Endodermal cell (in vitro differentiated cells): ENCODE results near the gene TSKU. TPM values are rescaled to one million over a fixed set of nuclear protein-coding genes. Genes with fewer than 3 reads are reported as not detected.

Experiments used
- DNase-seq: peaks from one replicate; pipeline ENCODE4 v3.0.0-alpha.2; 2017
- H3K27ac ChIP-seq: 2 replicates; pipeline ENCODE4 v1.5.1; 2013; ENCODE audit warnings: mild to moderate bottlenecking, low read depth, low read length, moderate library complexity
- H3K27me3 ChIP-seq: 2 replicates; pipeline ENCODE4 v1.6.1; 2013; ENCODE audit warnings: mild to moderate bottlenecking, low read length, moderate library complexity; ENCODE audit not compliant: insufficient read depth, control insufficient read depth, poor library complexity, severe bottlenecking
- H3K36me3 ChIP-seq: 2 replicates; pipeline ENCODE4 v1.7.0; 2013; ENCODE audit warnings: mild to moderate bottlenecking, low read length, moderate library complexity; ENCODE audit not compliant: control insufficient read depth, insufficient read depth
- H3K4me1 ChIP-seq: one replicate; pipeline ENCODE4 v1.7.0; 2013; ENCODE audit warnings: low read length; ENCODE audit not compliant: control insufficient read depth, insufficient read depth
- H3K4me3 ChIP-seq: 2 replicates; pipeline ENCODE4 v1.5.1; 2013; ENCODE audit warnings: mild to moderate bottlenecking, low read length, moderate library complexity
- H3K9ac ChIP-seq: 2 replicates; pipeline ENCODE4 v1.6.1; 2013; ENCODE audit warnings: mild to moderate bottlenecking, low read length, moderate library complexity; ENCODE audit not compliant: poor library complexity, severe bottlenecking; ENCODE audit errors: extremely low read depth
- H3K9me3 ChIP-seq: 2 replicates; pipeline ENCODE4 v1.6.1; 2013; ENCODE audit warnings: mild to moderate bottlenecking, low read length, moderate library complexity; ENCODE audit not compliant: control insufficient read depth
- H3K27ac Mint-ChIP-seq: 2 replicates; pipeline ENCODE4 v1.8.0; 2020; ENCODE audit warnings: mixed read lengths
- H3K27me3 Mint-ChIP-seq: 2 replicates; pipeline ENCODE4 v1.8.0; 2021; ENCODE audit warnings: mild to moderate bottlenecking, mixed read lengths; ENCODE audit not compliant: insufficient read depth
- H3K36me3 Mint-ChIP-seq: 2 replicates; pipeline ENCODE4 v1.8.0; 2020; ENCODE audit warnings: low read depth, mixed read lengths
- H3K4me1 Mint-ChIP-seq: 2 replicates; pipeline ENCODE4 v1.8.0; 2020; ENCODE audit warnings: mixed read lengths
- H3K4me3 Mint-ChIP-seq: 2 replicates; pipeline ENCODE4 v1.8.0; 2020; ENCODE audit warnings: mild to moderate bottlenecking, moderate library complexity, mixed read lengths
- H3K9me3 Mint-ChIP-seq: 2 replicates; pipeline ENCODE4 v1.8.0; 2020; ENCODE audit warnings: mild to moderate bottlenecking, mixed read lengths
- WGBS, 2 experiments: methylation state at CpG; one replicate each; pipeline versions ENCODE4 v1.1.5 to v1.1.7; 2013; ENCODE audit warnings: missing lambda C conversion rate in 2 of 2, mixed read lengths in 1 of 2; ENCODE audit not compliant: insufficient coverage in 1 of 2, insufficient read length in 1 of 2; 5-methylcytosine and 5-hydroxymethylcytosine counted together
- total RNA-seq, 2 donors: library from RNA; stranded (reverse); fragmentation: NEBNext Ultra II Directional in 1 of 2; extraction: Animal tissue kit (Norgen Biotek cat#: 25700) in 1 of 2; gene quantifications; 2 replicates in 1 of 2; 3 replicates in 1 of 2; pipeline ENCODE4 v1.2.1, GENCODE V29; 2021
- TF ChIP-seq, protein P1 (sequence below): fragments of 200-600 bp; sonication (generic); conservative IDR thresholded peaks from 2 replicates; pipeline ENCODE4 v1.5.0; 2021; ENCODE audit warnings: antibody characterized with exemption, mild to moderate bottlenecking

TSKU gene
- total RNA-seq, 2 donors from 2014 or later = 105 to 130 TPM

DNA sequence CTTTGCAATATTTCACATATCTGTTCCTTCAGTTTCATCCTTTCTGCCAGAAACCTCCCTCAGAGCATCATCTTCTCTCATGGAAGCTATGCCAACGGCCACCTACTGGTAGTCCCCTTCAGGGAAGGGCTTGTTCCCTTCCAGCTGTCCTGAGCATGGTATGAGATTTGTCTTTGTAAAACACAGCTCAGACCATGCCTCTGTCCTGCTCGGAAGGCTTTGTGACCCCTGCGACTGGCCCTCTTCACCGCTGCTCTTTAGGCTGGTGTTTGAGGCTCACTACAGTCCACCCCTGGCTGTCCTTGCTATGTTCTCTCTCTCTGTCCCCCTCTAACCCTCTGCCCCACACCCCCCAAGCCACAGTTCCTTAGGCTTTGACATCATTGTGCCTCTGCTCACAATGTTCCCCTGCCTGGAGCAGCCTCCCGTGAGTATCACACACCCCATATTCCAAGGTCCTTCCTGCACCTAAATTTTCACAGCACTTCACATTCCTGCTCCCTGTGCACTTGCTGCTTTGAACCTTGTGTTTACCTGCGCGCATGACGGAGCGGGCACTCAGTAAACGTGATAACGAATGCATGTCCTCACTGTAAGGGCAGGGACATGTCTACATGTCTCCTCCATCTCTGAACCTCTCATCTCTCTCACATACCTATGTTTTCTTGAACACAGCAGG is 53.6 kb downstream of the TSKU start:
- Mint-ChIP-seq H3K36me3 (no peaks in the 10 kb centered on the region), H3K27ac (no peak overlapping the region), H3K9me3 (no peaks in the 10 kb centered on the region), H3K4me3 (no peak overlapping the region), H3K4me1 (peaks cover 11% of the 10 kb centered on the region), H3K27me3 (no peaks in the 10 kb centered on the region)
- no peaks in the 10 kb centered on the region for H3K27me3 ChIP-seq
- peaks cover 17% of the 10 kb centered on the region for H3K4me1 ChIP-seq
- H3K9me3 ChIP-seq = no peaks in the 10 kb centered on the region
- no peaks in the 10 kb centered on the region for H3K36me3 ChIP-seq
- no peak overlapping the region for H3K4me3 ChIP-seq
- WGBS, 2 experiments = 90 to 91% methylated on average over 11 of the region's 11 CpGs
- no peak overlapping the region for H3K9ac ChIP-seq
- no peak overlapping the region for H3K27ac ChIP-seq
- no peak for DNase-seq
- TF ChIP-seq, protein P1, sequence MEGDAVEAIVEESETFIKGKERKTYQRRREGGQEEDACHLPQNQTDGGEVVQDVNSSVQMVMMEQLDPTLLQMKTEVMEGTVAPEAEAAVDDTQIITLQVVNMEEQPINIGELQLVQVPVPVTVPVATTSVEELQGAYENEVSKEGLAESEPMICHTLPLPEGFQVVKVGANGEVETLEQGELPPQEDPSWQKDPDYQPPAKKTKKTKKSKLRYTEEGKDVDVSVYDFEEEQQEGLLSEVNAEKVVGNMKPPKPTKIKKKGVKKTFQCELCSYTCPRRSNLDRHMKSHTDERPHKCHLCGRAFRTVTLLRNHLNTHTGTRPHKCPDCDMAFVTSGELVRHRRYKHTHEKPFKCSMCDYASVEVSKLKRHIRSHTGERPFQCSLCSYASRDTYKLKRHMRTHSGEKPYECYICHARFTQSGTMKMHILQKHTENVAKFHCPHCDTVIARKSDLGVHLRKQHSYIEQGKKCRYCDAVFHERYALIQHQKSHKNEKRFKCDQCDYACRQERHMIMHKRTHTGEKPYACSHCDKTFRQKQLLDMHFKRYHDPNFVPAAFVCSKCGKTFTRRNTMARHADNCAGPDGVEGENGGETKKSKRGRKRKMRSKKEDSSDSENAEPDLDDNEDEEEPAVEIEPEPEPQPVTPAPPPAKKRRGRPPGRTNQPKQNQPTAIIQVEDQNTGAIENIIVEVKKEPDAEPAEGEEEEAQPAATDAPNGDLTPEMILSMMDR = peak; percentile 52

DNA sequence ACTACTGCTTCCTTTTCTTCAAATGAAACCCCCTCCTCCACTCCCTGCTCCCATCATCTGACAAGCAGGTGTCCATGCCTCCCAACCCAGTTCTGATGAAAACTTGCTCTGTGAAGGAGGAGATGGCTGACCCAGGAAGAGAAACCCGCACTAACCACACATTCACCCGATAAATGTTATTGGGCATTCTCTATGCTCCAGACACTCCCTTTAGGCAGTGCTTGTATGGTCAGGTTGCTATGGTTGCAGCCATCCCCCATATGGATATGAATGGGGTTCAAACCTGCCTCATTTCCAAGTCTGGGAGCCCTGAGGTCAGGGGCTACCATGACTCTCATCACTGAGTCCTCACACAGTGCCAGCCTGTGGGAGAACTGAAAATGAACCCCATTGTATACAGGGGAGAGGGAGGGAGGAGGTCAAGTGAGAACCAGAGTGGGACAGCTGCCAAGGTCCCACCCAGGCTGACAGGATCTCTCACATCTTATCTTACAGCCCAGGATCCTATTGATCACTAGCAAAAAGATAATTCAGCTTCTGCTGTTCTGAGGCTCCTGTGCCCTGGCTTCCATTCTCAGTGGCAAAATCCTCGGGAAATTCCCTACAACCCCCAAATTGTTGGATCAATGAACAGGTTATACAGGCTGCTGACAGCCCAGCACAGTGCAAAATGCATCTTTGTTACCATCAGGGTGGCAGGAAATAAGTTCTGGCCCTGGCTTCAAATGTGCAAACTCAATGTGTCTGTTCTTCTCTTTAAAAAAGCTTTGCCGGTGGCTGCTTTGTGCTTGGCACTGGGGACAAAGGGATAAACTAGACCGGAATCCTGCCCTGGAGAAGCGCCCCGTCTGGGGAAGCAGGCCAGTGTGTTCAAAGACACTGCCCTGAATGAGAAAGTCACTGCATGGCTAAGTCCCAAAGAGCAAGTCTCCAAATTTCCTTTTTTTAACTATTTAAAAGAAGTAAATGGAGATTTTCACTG is 54.8 kb downstream of the TSKU start:
- TF ChIP-seq, protein P1 = no peak
- H3K27ac Mint-ChIP-seq = no peak overlapping the region
- no peak overlapping the region for H3K4me3 Mint-ChIP-seq
- peaks cover 20% of the 10 kb centered on the region for H3K4me1 Mint-ChIP-seq
- peaks cover 26% of the 10 kb centered on the region for H3K4me1 ChIP-seq
- H3K36me3 ChIP-seq = no peaks in the 10 kb centered on the region
- WGBS, 2 experiments = 80 to 81% methylated on average over 5 to 7 of the region's 7 CpGs
- H3K9me3 ChIP-seq = no peaks in the 10 kb centered on the region
- H3K36me3 Mint-ChIP-seq = no peaks in the 10 kb centered on the region
- H3K27me3 Mint-ChIP-seq = no peaks in the 10 kb centered on the region
- H3K9ac ChIP-seq = no peak overlapping the region
- no peak overlapping the region for H3K4me3 ChIP-seq
- H3K27ac ChIP-seq = peak overlapping the region; percentile 33
- H3K9me3 Mint-ChIP-seq = peaks cover 3% of the 10 kb centered on the region
- no peak for DNase-seq
- no peaks in the 10 kb centered on the region for H3K27me3 ChIP-seq

DNA sequence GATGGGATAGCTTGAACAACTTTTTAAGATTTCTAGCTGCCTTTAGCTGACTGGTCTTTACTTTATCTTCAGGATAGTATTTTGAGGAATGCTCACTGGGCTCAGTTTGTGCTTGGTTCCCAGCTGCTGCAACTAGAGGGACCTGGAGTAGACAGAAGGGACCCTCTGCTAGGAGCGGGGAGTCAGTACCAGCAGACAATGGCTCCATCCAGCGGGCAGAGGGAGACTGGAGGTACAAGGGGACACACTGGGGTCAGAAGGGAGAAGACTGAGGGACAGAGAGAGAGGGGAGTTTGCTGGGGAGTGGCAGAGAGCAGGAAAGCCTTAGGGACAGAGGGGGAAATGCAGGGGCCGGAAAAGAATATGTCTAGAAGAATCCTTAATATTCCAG is 55.5 kb downstream of the TSKU start:
- Mint-ChIP-seq H3K27ac (no peak overlapping the region), H3K27me3 (no peaks in the 10 kb centered on the region), H3K4me3 (no peak overlapping the region), H3K4me1 (peaks cover 20% of the 10 kb centered on the region), H3K36me3 (no peaks in the 10 kb centered on the region), H3K9me3 (peaks cover 3% of the 10 kb centered on the region)
- Histone ChIP-seq H3K9ac (no peak overlapping the region), H3K9me3 (no peaks in the 10 kb centered on the region), H3K27me3 (no peaks in the 10 kb centered on the region), H3K36me3 (no peaks in the 10 kb centered on the region), H3K4me1 (peaks cover 26% of the 10 kb centered on the region), H3K27ac (no peak overlapping the region), H3K4me3 (no peak overlapping the region)
- DNase-seq = peak; percentile 92
- TF ChIP-seq, protein P1 = peak; percentile 84
- 27 to 44% methylated on average over 2 of the region's 3 CpGs for WGBS, 2 experiments
